ENCODE results near the gene GLP1R. TPM values are rescaled to one million over a fixed set of nuclear protein-coding genes. Genes with fewer than 3 reads are reported as not detected.

The GLP1R gene
- total and polyA plus RNA-seq, 8 donors, result 3.4 to 9.7 (median 5.7) TPM

- H3K27me3 ChIP-seq, result no peaks in the 10 kb centered on the region
- H3K4me1 ChIP-seq, result no peaks in the 10 kb centered on the region
- no peak for TF ChIP-seq CTCF (IDR thresholded peaks at IDR 0.05)
- peak in 1 of 6 donors; percentile 51 for DNase-seq
- H3K27ac ChIP-seq, result no peak overlapping the region
- H3K36me3 ChIP-seq, result no peaks in the 10 kb centered on the region
- intact Hi-C loops (cut with DNase I), result no loop called here
- H3K4me3 ChIP-seq, result no peak overlapping the region
- no peak for FAIRE-seq
- no peaks in the 10 kb centered on the region for H3K9me3 ChIP-seq
- 72 to 77% methylated on average over 12 of the region's 12 CpGs for WGBS, 2 donors
- peak in 2 of 4 donors; percentile 38 to 52 for ATAC-seq
Measured at GRCh38 chr6:39075010-39075686, 26.6 kb downstream of the GLP1R start.

- DNase-seq, result no peak
- WGBS, 2 donors, result 83 to 90% methylated on average over 11 of the region's 11 CpGs
- intact Hi-C loops (cut with DNase I), result no loop called here
- FAIRE-seq, result no peak
- Histone ChIP-seq H3K4me1 (no peaks in the 10 kb centered on the region), H3K4me3 (no peak overlapping the region), H3K9me3 (no peaks in the 10 kb centered on the region), H3K27me3 (no peaks in the 10 kb centered on the region), H3K27ac (no peak overlapping the region), H3K36me3 (no peaks in the 10 kb centered on the region)
- no peak for TF ChIP-seq CTCF (IDR thresholded peaks at IDR 0.05)
- ATAC-seq, result peak in 2 of 4 donors; percentile 35 to 49
Measured at GRCh38 chr6:39075807-39076622, 27.4 kb downstream of the GLP1R start.

GRCh38 chr6:39076623-39077535 is 28.3 kb downstream of the GLP1R start:
- ATAC-seq, result no peak
- Histone ChIP-seq H3K27me3 (no peaks in the 10 kb centered on the region), H3K9me3 (no peaks in the 10 kb centered on the region), H3K4me1 (no peaks in the 10 kb centered on the region), H3K36me3 (no peaks in the 10 kb centered on the region), H3K27ac (no peak overlapping the region), H3K4me3 (no peak overlapping the region)
- intact Hi-C loops (cut with DNase I), result no loop called here
- no peak for FAIRE-seq
- no peak for DNase-seq
- WGBS, 2 donors, result 75 to 77% methylated on average over 9 of the region's 9 CpGs
- no peak for TF ChIP-seq CTCF (IDR thresholded peaks at IDR 0.05)

DNA sequence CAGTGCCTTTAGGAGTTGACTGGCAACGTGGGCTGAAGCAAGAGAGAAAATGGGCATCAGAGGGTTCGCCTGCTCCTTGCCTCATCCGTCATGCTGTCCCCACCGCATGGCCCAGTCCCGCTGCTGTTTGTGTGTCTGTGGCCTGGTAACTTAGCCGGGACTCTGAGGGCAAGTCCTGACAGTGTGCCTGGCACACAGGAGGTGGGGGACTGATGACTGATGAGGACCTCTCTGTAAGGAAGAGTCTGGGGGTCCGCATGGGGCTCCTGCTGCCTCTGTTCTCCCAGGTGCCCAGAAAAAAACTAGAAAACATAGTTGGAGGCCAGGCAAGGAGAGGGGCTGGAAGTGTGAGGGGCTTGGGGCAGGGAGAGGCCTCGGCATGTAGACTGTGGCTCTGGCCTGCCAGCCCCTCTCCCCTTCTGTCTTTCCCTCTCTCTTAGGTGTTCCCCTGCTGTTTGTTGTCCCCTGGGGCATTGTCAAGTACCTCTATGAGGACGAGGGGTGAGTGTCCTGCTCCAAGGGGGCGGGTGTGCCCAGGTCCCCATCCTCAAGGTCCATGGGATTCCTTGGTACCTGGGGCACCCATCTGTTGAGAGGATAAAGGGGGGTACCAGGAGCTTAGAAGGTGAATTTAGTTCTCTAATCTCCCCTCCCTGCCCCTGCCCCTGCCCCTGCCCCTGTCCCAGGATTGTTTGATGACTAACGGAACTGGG is 29.5 kb downstream of the GLP1R start:
- no peak overlapping the region for H3K4me3 ChIP-seq
- H3K4me1 ChIP-seq, result no peaks in the 10 kb centered on the region
- no peaks in the 10 kb centered on the region for H3K27me3 ChIP-seq
- TF ChIP-seq CTCF (IDR thresholded peaks at IDR 0.05), result no peak
- H3K36me3 ChIP-seq, result no peaks in the 10 kb centered on the region
- no peaks in the 10 kb centered on the region for H3K9me3 ChIP-seq
- ATAC-seq (no peak), FAIRE-seq (no peak), DNase-seq (no peak)
- no peak overlapping the region for H3K27ac ChIP-seq
- 92 to 93% methylated on average over 11 of the region's 11 CpGs for WGBS, 2 donors
- intact Hi-C loops (cut with DNase I), result no loop called here
